ENCODE measurements around the gene ZNF546. TPM values are rescaled to one million over a fixed set of nuclear protein-coding genes. Genes with fewer than 3 reads are reported as not detected.

ZNF546 gene
- total RNA-seq, 1 experiment from 2014 or later, result 68.4 TPM

- ATAC-seq, result peak; percentile 20
- H3K9me3 ChIP-seq (ENCODE audit: control insufficient read depth, insufficient read depth, low read depth, low read length), result peaks cover 63% of the 10 kb centered on the region
- H3K4me3 ChIP-seq (ENCODE audit: low read depth in 2 of 2, low read length in 2 of 2), result no peak overlapping the region
- TF ChIP-seq REST (IDR thresholded peaks at IDR 0.05; ENCODE audit: insufficient read depth in 1 of 2, low read depth in 2 of 2, low read length in 1 of 2), result no peak
- TF ChIP-seq TCF7L2 (IDR thresholded peaks at IDR 0.05; ENCODE audit: low read depth, low read length), result no peak
- TF ChIP-seq POLR2AphosphoS5 (IDR thresholded peaks at IDR 0.05; ENCODE audit: low read depth, low read length), result no peak
- no peak for TF ChIP-seq SIN3A (IDR thresholded peaks at IDR 0.05; ENCODE audit: borderline replicate concordance, insufficient read depth, low read depth, low read length)
- TF ChIP-seq, protein P1, sequence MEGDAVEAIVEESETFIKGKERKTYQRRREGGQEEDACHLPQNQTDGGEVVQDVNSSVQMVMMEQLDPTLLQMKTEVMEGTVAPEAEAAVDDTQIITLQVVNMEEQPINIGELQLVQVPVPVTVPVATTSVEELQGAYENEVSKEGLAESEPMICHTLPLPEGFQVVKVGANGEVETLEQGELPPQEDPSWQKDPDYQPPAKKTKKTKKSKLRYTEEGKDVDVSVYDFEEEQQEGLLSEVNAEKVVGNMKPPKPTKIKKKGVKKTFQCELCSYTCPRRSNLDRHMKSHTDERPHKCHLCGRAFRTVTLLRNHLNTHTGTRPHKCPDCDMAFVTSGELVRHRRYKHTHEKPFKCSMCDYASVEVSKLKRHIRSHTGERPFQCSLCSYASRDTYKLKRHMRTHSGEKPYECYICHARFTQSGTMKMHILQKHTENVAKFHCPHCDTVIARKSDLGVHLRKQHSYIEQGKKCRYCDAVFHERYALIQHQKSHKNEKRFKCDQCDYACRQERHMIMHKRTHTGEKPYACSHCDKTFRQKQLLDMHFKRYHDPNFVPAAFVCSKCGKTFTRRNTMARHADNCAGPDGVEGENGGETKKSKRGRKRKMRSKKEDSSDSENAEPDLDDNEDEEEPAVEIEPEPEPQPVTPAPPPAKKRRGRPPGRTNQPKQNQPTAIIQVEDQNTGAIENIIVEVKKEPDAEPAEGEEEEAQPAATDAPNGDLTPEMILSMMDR (IDR thresholded peaks at IDR 0.05), result no peak
- H3K4me1 ChIP-seq (ENCODE audit: control insufficient read depth, insufficient read depth, low read length), result no peaks in the 10 kb centered on the region
- H3K27me3 ChIP-seq (ENCODE audit: control insufficient read depth, insufficient read depth, low read length), result no peaks in the 10 kb centered on the region
- H3K36me3 ChIP-seq (ENCODE audit: control insufficient read depth, insufficient read depth, low read length), result peaks cover 43% of the 10 kb centered on the region
- intact Hi-C loops (cut with micrococcal nuclease; ENCODE audit: unreplicated experiment), result no loop called here
- in situ Hi-C loops (cut with HindIII; ENCODE audit: low pct_unique_long_range_greater_than_20kb, low sequenced_read_pairs), result no loop called here
- no peak overlapping the region for H3K27ac ChIP-seq (ENCODE audit: low read length)
- ChIA-PET POLR2A (interaction anchor here (0.7 to 0.9 kb wide), 2 partner anchors 10 to 146 kb away, joined by 3 to 4 read pairs; no protein-coding TSS in a partner anchor), CTCF (interaction anchor here (0.6 to 2.3 kb wide), 2 partner anchors 13 to 27 kb away, joined by 5 to 9 read pairs; partner anchors contain the start of gene PSMC4)
- no peak for DNase-seq (ENCODE audit: low read depth, low spot score)
- BruUV-seq (replicated peaks), result TSS peak; percentile 0
These were observed 13.1 kb upstream of the ZNF546 start for GRCh38 chr19:39983695-39984300.

- TF ChIP-seq SIN3A (IDR thresholded peaks at IDR 0.05; ENCODE audit: borderline replicate concordance, insufficient read depth, low read depth, low read length), result no peak
- no peak for TF ChIP-seq TCF7L2 (IDR thresholded peaks at IDR 0.05; ENCODE audit: low read depth, low read length)
- ChIA-PET POLR2A (interaction anchor here (0.5 to 1.2 kb wide), 4 partner anchors 11 to 1320 kb away, joined by 3 read pairs; no protein-coding TSS in a partner anchor), CTCF (no interaction called here)
- intact Hi-C loops (cut with micrococcal nuclease; ENCODE audit: unreplicated experiment) (no loop called here), in situ Hi-C loops (cut with HindIII; ENCODE audit: low pct_unique_long_range_greater_than_20kb, low sequenced_read_pairs) (no loop called here)
- H3K27me3 ChIP-seq (ENCODE audit: control insufficient read depth, insufficient read depth, low read length), result no peaks in the 10 kb centered on the region
- no peak for DNase-seq (ENCODE audit: low read depth, low spot score)
- no peak overlapping the region for H3K4me3 ChIP-seq (ENCODE audit: low read depth in 2 of 2, low read length in 2 of 2)
- H3K27ac ChIP-seq (ENCODE audit: low read length), result no peak overlapping the region
- no TSS peak for BruUV-seq (replicated peaks)
- H3K36me3 ChIP-seq (ENCODE audit: control insufficient read depth, insufficient read depth, low read length), result peaks cover 17% of the 10 kb centered on the region
- H3K4me1 ChIP-seq (ENCODE audit: control insufficient read depth, insufficient read depth, low read length), result no peaks in the 10 kb centered on the region
- H3K9me3 ChIP-seq (ENCODE audit: control insufficient read depth, insufficient read depth, low read depth, low read length), result peaks cover 75% of the 10 kb centered on the region
- ATAC-seq, result no peak
These were observed 10.2 kb upstream of the ZNF546 start for GRCh38 chr19:39986643-39987042.

DNA sequence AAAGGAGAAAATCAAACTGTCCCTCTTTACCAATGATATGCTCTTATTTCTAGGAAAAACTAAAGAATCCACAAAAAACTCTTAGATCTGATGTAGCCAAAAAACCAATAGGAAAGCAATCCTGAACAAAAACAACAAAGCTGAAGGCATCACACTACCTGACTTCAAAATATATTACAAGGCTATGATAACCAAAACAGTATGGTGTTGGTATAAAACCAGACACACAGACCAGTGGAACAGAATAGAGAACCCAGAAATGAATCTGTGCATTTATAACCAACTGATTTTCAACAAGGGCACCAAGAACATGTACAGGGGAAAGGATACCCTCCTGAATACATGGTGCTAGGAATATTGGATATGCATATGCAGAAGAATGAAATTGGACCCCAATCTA is 9.7 kb upstream of the ZNF546 start:
- POLR2A ChIA-PET, result interaction anchor here (0.5 kb wide), 1 partner anchor 11 kb away, joined by 3 read pairs; no protein-coding TSS in a partner anchor

More for the DNA sequence above, 9.7 kb upstream of the ZNF546 start:
- intact Hi-C loops (cut with micrococcal nuclease; ENCODE audit: unreplicated experiment) (no loop called here), in situ Hi-C loops (cut with HindIII; ENCODE audit: low pct_unique_long_range_greater_than_20kb, low sequenced_read_pairs) (no loop called here)
- no peaks in the 10 kb centered on the region for H3K4me1 ChIP-seq (ENCODE audit: control insufficient read depth, insufficient read depth, low read length)
- ATAC-seq (no peak), DNase-seq (ENCODE audit: low read depth, low spot score) (no peak)
- H3K27ac ChIP-seq (ENCODE audit: low read length), result no peak overlapping the region
- H3K36me3 ChIP-seq (ENCODE audit: control insufficient read depth, insufficient read depth, low read length), result peaks cover 14% of the 10 kb centered on the region
- H3K4me3 ChIP-seq (ENCODE audit: low read depth in 2 of 2, low read length in 2 of 2), result no peak overlapping the region
- H3K27me3 ChIP-seq (ENCODE audit: control insufficient read depth, insufficient read depth, low read length), result no peaks in the 10 kb centered on the region
- no TSS peak for BruUV-seq (replicated peaks)
- CTCF ChIA-PET, result no interaction called here
- TF ChIP-seq SIN3A (IDR thresholded peaks at IDR 0.05; ENCODE audit: borderline replicate concordance, insufficient read depth, low read depth, low read length) (no peak), POLR2AphosphoS5 (IDR thresholded peaks at IDR 0.05; ENCODE audit: low read depth, low read length) (no peak), REST (IDR thresholded peaks at IDR 0.05; ENCODE audit: insufficient read depth in 1 of 2, low read depth in 2 of 2, low read length in 1 of 2) (no peak), TCF7L2 (IDR thresholded peaks at IDR 0.05; ENCODE audit: low read depth, low read length) (no peak)
- TF ChIP-seq, protein P1 (IDR thresholded peaks at IDR 0.05), result no peak
- H3K9me3 ChIP-seq (ENCODE audit: control insufficient read depth, insufficient read depth, low read depth, low read length), result peaks cover 72% of the 10 kb centered on the region

All from Panc1 (cell line).